NCI-H2107 treated with DMSO at 0.1 percent for 48 hours (cell line): ENCODE results near the gene GLE1.

Experiments used
- DNase-seq: peaks from one replicate; lab custom pipeline; 2025; ENCODE audit not compliant: unreplicated experiment; lab: John Stamatoyannopoulos, UW

The GLE1 gene

GRCh38 chr9:128588581-128589233 lies 84.2 kb downstream of the GLE1 start:
- DNase-seq: no peak
